Keratinocyte (primary cell): ENCODE data around the gene DDIT3. TPM values are rescaled to one million over a fixed set of nuclear protein-coding genes. Genes with fewer than 3 reads are reported as not detected.
"Not testable (repeated sequence)": the region's sequence is repeated elsewhere in the genome, so short reads cannot be mapped to it uniquely, and the experiment has no call there.

Source experiments
- DNase-seq: peaks from one replicate; pipeline ENCODE4 v3.0.0-alpha.2; 2011; ENCODE audit warnings: low read depth, missing footprints, low spot score
- FAIRE-seq: peaks from 2 replicates; lab custom pipeline; 2011; peaks lifted over from hg19 to GRCh38; lab: Jason Lieb, UNC
- H2AFZ ChIP-seq: 2 replicates; pipeline ENCODE4 v1.6.0; 2012; ENCODE audit warnings: low read length, control low read depth, inconsistent platforms; ENCODE audit not compliant: control insufficient read depth
- H3K27ac ChIP-seq: 2 replicates; pipeline ENCODE4 v1.5.1; 2011; ENCODE audit warnings: low read length; ENCODE audit not compliant: control insufficient read depth, insufficient read depth
- H3K27me3 ChIP-seq: 3 replicates; pipeline ENCODE4 v1.6.0; 2011; ENCODE audit warnings: low read length; ENCODE audit not compliant: control insufficient read depth, insufficient read depth; ENCODE audit errors: extremely low read depth
- H3K36me3 ChIP-seq, 2 experiments: 2 replicates in 1 of 2; 3 replicates in 1 of 2; pipeline ENCODE4 v1.5.1; 2011; ENCODE audit warnings: low read length in 2 of 2, mild to moderate bottlenecking in 1 of 2; ENCODE audit not compliant: control insufficient read depth in 2 of 2, insufficient read depth in 2 of 2; ENCODE audit errors: extremely low read depth in 1 of 2
- H3K4me1 ChIP-seq: 3 replicates; pipeline ENCODE4 v1.5.1; 2011; ENCODE audit warnings: low read length; ENCODE audit not compliant: control insufficient read depth, insufficient read depth; ENCODE audit errors: extremely low read depth
- H3K4me2 ChIP-seq: 3 replicates; pipeline ENCODE4 v1.6.0; 2011; ENCODE audit warnings: low read depth, low read length; ENCODE audit not compliant: control insufficient read depth, insufficient read depth; ENCODE audit errors: extremely low read depth
- H3K4me3 ChIP-seq, 3 experiments: fragments of 200-600 bp in 1 of 3; sonication (generic) in 1 of 3; 2 replicates in 2 of 3; 3 replicates in 1 of 3; pipeline ENCODE4 v1.5.1; 2011 to 2016; ENCODE audit warnings: low read length in 3 of 3, mild to moderate bottlenecking in 3 of 3, control low read depth in 2 of 3, inconsistent platforms in 1 of 3, low read depth in 1 of 3, mixed read lengths in 1 of 3, mixed run types in 1 of 3, moderate library complexity in 1 of 3; ENCODE audit not compliant: control insufficient read depth in 2 of 3, insufficient read depth in 2 of 3; ENCODE audit errors: extremely low read depth in 1 of 3
- H3K79me2 ChIP-seq: 2 replicates; pipeline ENCODE4 v1.6.0; 2012; ENCODE audit warnings: low read length; ENCODE audit not compliant: control insufficient read depth, insufficient read depth
- H3K9ac ChIP-seq: 3 replicates; pipeline ENCODE4 v1.6.0; 2011; ENCODE audit warnings: low read length; ENCODE audit not compliant: control insufficient read depth, insufficient read depth; ENCODE audit errors: extremely low read depth
- H3K9me1 ChIP-seq: 3 replicates; pipeline ENCODE4 v1.6.0; 2011; ENCODE audit warnings: low read length; ENCODE audit not compliant: control insufficient read depth, insufficient read depth; ENCODE audit errors: extremely low read depth
- H3K9me3 ChIP-seq: 2 replicates; pipeline ENCODE4 v1.5.1; 2012; ENCODE audit warnings: low read depth, low read length; ENCODE audit not compliant: control insufficient read depth
- H4K20me1 ChIP-seq: 3 replicates; pipeline ENCODE4 v1.6.0; 2011; ENCODE audit warnings: low read length; ENCODE audit not compliant: control insufficient read depth, insufficient read depth; ENCODE audit errors: extremely low read depth
- CTCF ChIP-seq, 3 experiments: IDR thresholded peaks in 1 of 3; conservative IDR thresholded peaks in 1 of 3; optimal IDR thresholded peaks in 1 of 3; 2 replicates in 2 of 3; 3 replicates in 1 of 3; pipeline versions ENCODE3 to v1.5.1; 2011; ENCODE audit warnings: low read length in 3 of 3, mild to moderate bottlenecking in 3 of 3, moderate library complexity in 2 of 3, control low read depth in 1 of 3, inconsistent platforms in 1 of 3; ENCODE audit not compliant: insufficient read depth in 2 of 3; ENCODE audit errors: extremely low read depth in 1 of 3
- EZH2 ChIP-seq: IDR thresholded peaks from one replicate; pipeline ENCODE4 v1.6.1; 2012; ENCODE audit warnings: inconsistent platforms, mild to moderate bottlenecking, low read length, moderate library complexity
- dilution Hi-C: fragments of 300-500 bp; cut with MboI; formaldehyde crosslinking; loops from one replicate; pipeline ENCODE4 v1.7.0; 2020; ENCODE audit warnings: low sequenced_read_pairs; ENCODE audit not compliant: extremely low pct_ligation_motif_present
- polyA plus RNA-seq, 5 experiments: library from polyadenylated mRNA; depleted of rRNA in 3 of 5; stranded (reverse) in 3 of 5; stranded (forward) in 1 of 5; unstranded in 1 of 5; fragments of >200 nt; gene quantifications; 1 replicate in 1 of 5; 2 replicates in 3 of 5; 3 replicates in 1 of 5; pipeline versions ENCODE4 v1.2.1 to v1.2.3, GENCODE V29; 2011 to 2012; ENCODE audit warnings: missing spikeins in 2 of 5, low read depth in 1 of 5, low replicate concordance in 1 of 5

DDIT3 gene
- polyA plus RNA-seq, 1 donor (not counting 4 experiments of a cell fraction or from before 2014, with no cell fraction given), result 25.6 TPM

DNA sequence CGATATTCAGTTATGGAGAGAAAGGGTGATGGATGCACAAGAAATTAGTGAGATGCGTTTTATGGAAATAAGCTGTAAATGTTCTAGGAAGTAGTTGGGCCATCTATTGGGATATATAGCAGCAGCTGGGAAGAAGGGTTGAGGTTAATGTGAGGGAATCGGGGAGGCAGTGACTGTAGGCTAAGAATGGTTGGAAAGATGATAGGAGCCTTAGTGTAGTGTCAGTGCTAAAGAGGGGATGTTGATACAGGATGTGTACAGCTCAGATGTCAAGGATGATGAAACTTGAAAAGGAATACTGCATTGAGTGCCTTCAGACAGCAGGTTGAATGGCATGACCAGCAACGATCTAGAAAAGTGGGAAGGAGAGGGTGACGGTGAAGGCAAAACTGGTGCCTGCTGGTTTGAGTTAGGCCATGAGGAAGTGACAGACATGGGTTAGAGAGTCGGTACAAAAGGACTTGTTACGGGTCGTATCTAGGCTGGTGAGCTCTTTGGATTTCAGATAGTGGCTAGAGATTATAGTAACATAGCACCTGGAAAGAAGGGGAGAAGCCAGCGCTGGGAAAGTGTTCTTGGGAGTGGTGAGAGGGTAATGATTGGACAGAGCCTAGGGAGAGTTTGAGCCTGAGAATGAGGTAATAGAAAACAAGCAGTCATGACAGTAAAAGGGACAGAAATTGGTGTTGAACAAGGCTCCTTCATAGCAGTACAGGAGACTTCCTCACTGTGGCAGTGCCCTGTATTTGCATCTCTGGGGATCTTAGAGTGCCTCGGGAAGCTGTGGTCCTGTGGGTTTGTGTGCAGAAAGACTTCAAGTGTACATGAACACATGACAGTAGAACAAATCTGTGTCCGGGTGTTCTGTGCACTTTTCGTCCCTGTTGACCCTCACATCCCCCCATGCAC is 22.8 kb downstream of the DDIT3 start:
- H3K9me1 ChIP-seq, result no peaks in the 10 kb centered on the region
- H3K27ac ChIP-seq, result no peak overlapping the region
- dilution Hi-C loops, result no loop called here
- no peak overlapping the region for H3K4me3 ChIP-seq
- H3K27me3 ChIP-seq, result no peaks in the 10 kb centered on the region
- peaks cover 2% of the 10 kb centered on the region for H3K79me2 ChIP-seq
- no peak for TF ChIP-seq CTCF (optimal IDR thresholded peaks at IDR 0.05 in 1 of 3, IDR thresholded peaks at IDR 0.05 in 1 of 3, conservative IDR thresholded peaks at IDR 0.05 in 1 of 3; ENCODE audit: extremely low read depth in 1 of 3, insufficient read depth in 2 of 3, low read length in 3 of 3)
- TF ChIP-seq EZH2, result no peak
- FAIRE-seq (no peak), DNase-seq (no peak)
- H3K4me1 ChIP-seq, result no peaks in the 10 kb centered on the region
- no peak overlapping the region for H3K4me2 ChIP-seq
- no peak overlapping the region for H3K9ac ChIP-seq
- no peak overlapping the region for H2AFZ ChIP-seq
- peaks cover 26 to 47% of the 10 kb centered on the region in 2 experiments for H3K36me3 ChIP-seq
- H4K20me1 ChIP-seq, result no peaks in the 10 kb centered on the region
- no peaks in the 10 kb centered on the region for H3K9me3 ChIP-seq

DNA sequence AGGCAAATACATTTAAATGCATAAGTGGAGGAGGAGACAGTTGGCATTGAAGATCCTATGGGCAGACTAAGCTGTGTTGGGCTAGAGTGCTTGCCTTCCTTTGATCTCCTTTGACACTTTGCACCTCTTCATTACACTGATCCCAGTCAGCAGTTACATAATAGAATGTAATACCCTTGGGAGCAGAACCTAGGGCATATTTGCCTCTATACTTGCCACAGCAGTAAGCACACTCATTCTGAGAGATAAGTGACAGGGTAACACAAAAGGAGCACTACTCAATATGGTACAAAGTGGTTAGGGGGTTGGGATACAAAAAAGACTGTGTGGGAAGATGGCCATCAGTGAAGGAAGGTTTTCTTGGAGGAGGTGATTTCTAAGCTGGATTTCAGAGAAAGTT is 23.5 kb downstream of the DDIT3 start:
- Histone ChIP-seq H3K79me2 (peaks cover 2% of the 10 kb centered on the region), H3K36me3 (peaks cover 26 to 43% of the 10 kb centered on the region in 2 experiments), H3K4me2 (no peak overlapping the region), H3K9me1 (no peaks in the 10 kb centered on the region), H4K20me1 (no peaks in the 10 kb centered on the region), H3K4me1 (no peaks in the 10 kb centered on the region), H3K27ac (no peak overlapping the region), H3K9ac (no peak overlapping the region), H2AFZ (no peak overlapping the region), H3K27me3 (no peaks in the 10 kb centered on the region), H3K4me3 (no peak overlapping the region), H3K9me3 (no peaks in the 10 kb centered on the region)
- FAIRE-seq, result no peak
- TF ChIP-seq CTCF (optimal IDR thresholded peaks at IDR 0.05 in 1 of 3, IDR thresholded peaks at IDR 0.05 in 1 of 3, conservative IDR thresholded peaks at IDR 0.05 in 1 of 3; ENCODE audit: extremely low read depth in 1 of 3, insufficient read depth in 2 of 3, low read length in 3 of 3) (no peak), EZH2 (no peak)
- dilution Hi-C loops, result no loop called here
- no peak for DNase-seq

DNA sequence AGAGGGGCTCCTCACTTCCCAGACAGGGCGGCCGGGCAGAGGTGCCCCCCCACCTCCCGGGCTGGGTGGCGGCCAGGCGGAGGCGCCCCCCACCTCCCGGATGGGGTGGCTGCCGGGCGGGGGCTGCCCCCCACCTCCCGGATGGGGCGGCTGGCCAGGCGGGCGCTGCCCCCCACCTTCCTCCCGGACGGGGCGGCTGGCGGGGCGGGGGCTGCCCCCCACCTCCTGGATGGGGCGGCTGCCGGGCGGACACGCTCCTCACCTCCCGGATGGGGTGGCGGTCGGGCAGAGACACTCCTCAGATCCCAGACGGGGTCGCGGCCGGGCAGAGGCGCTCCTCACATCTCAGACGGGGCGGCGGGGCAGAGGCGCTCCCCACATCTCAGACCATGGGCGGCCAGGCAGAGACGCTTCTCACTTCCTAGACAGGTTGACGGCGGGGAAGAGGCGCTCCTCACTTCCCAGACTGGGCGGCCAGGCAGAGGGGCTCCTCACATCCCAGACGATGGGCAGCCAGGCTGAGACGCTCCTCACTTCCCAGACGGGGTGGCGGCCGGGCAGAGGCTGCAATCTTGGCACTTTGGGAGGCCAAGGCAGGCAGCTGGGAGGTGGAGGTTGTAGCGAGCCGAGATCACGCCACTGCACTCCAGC is 25.1 kb downstream of the DDIT3 start:
- H4K20me1 ChIP-seq, H3K9me3 ChIP-seq, H3K4me1 ChIP-seq, H2AFZ ChIP-seq, H3K79me2 ChIP-seq, FAIRE-seq, H3K27ac ChIP-seq, H3K4me3 ChIP-seq, H3K4me2 ChIP-seq, H3K9me1 ChIP-seq, dilution Hi-C loops, DNase-seq, H3K27me3 ChIP-seq, H3K9ac ChIP-seq: not testable (repeated sequence)
- H3K36me3 ChIP-seq, result peaks cover 27 to 42% of the 10 kb centered on the region in 2 experiments
